Measurements from ENCODE around the gene CAP2.

- no peak for TF ChIP-seq POLR2A (IDR thresholded peaks at IDR 0.05)
- no peak for TF ChIP-seq CTCF (IDR thresholded peaks at IDR 0.05)
Observed at GRCh38 chr6:17511580-17511979, 118.2 kb downstream of the CAP2 start.

All from uterus (tissue), 2 donors.